Panc1 (cell line): ENCODE measurements around the gene AP5Z1.

Experiments
- CTCF ChIP-seq: fragments of 450-650 bp; IDR thresholded peaks from 2 replicates; pipeline ENCODE4 v1.5.1; 2017; ENCODE audit warnings: mild to moderate bottlenecking
- POLR2AphosphoS5 ChIP-seq: IDR thresholded peaks from 2 replicates; pipeline ENCODE4 v1.6.1; 2012; ENCODE audit warnings: mild to moderate bottlenecking, low read depth, low read length, moderate library complexity
- SIN3A ChIP-seq: IDR thresholded peaks from 2 replicates; pipeline ENCODE4 v1.6.1; 2012; ENCODE audit warnings: low read depth, mild to moderate bottlenecking, low read length, moderate library complexity, borderline replicate concordance; ENCODE audit not compliant: insufficient read depth
- TCF7L2 ChIP-seq: IDR thresholded peaks from 2 replicates; pipeline ENCODE4 v1.6.1; 2011; ENCODE audit warnings: mild to moderate bottlenecking, low read depth, low read length, inconsistent platforms
- TF ChIP-seq, protein P1 (sequence below), 2 experiments: IDR thresholded peaks; 2 replicates each; pipeline ENCODE4 v1.6.1; 2011 to 2012; ENCODE audit warnings: low read depth in 2 of 2, control low read depth in 1 of 2, low read length in 1 of 2, mild to moderate bottlenecking in 1 of 2, moderate library complexity in 1 of 2; ENCODE audit not compliant: insufficient read depth in 1 of 2

GRCh38 chr7:4770886-4771285 lies 4.5 kb upstream of the AP5Z1 start:
- TF ChIP-seq CTCF (no peak), POLR2AphosphoS5 (no peak), TCF7L2 (no peak), SIN3A (no peak)
- TF ChIP-seq, protein P1, sequence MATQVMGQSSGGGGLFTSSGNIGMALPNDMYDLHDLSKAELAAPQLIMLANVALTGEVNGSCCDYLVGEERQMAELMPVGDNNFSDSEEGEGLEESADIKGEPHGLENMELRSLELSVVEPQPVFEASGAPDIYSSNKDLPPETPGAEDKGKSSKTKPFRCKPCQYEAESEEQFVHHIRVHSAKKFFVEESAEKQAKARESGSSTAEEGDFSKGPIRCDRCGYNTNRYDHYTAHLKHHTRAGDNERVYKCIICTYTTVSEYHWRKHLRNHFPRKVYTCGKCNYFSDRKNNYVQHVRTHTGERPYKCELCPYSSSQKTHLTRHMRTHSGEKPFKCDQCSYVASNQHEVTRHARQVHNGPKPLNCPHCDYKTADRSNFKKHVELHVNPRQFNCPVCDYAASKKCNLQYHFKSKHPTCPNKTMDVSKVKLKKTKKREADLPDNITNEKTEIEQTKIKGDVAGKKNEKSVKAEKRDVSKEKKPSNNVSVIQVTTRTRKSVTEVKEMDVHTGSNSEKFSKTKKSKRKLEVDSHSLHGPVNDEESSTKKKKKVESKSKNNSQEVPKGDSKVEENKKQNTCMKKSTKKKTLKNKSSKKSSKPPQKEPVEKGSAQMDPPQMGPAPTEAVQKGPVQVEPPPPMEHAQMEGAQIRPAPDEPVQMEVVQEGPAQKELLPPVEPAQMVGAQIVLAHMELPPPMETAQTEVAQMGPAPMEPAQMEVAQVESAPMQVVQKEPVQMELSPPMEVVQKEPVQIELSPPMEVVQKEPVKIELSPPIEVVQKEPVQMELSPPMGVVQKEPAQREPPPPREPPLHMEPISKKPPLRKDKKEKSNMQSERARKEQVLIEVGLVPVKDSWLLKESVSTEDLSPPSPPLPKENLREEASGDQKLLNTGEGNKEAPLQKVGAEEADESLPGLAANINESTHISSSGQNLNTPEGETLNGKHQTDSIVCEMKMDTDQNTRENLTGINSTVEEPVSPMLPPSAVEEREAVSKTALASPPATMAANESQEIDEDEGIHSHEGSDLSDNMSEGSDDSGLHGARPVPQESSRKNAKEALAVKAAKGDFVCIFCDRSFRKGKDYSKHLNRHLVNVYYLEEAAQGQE (IDR thresholded peaks at IDR 0.05; ENCODE audit: insufficient read depth in 1 of 2, low read depth in 2 of 2, low read length in 1 of 2), result no peak
